Measurements from ENCODE around the gene KLC3.

- TF ChIP-seq, protein P1, sequence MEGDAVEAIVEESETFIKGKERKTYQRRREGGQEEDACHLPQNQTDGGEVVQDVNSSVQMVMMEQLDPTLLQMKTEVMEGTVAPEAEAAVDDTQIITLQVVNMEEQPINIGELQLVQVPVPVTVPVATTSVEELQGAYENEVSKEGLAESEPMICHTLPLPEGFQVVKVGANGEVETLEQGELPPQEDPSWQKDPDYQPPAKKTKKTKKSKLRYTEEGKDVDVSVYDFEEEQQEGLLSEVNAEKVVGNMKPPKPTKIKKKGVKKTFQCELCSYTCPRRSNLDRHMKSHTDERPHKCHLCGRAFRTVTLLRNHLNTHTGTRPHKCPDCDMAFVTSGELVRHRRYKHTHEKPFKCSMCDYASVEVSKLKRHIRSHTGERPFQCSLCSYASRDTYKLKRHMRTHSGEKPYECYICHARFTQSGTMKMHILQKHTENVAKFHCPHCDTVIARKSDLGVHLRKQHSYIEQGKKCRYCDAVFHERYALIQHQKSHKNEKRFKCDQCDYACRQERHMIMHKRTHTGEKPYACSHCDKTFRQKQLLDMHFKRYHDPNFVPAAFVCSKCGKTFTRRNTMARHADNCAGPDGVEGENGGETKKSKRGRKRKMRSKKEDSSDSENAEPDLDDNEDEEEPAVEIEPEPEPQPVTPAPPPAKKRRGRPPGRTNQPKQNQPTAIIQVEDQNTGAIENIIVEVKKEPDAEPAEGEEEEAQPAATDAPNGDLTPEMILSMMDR (IDR thresholded peaks at IDR 0.05): no peak
- no peak for TF ChIP-seq POLR2A (IDR thresholded peaks at IDR 0.05)
Measured at GRCh38 chr19:45358213-45358792, 17.8 kb downstream of the KLC3 start.
